A673 (cell line): ENCODE data around the gene TIA1. TPM values are rescaled to one million over a fixed set of nuclear protein-coding genes. Genes with fewer than 3 reads are reported as not detected.
"Not testable (repeated sequence)": the region's sequence is repeated elsewhere in the genome, so short reads cannot be mapped to it uniquely, and the experiment has no call there.

Source experiments
- BruUV-seq: library from RNA; stranded (reverse); fragments of 400-500 nt; replicated peaks from 2 replicates; lab custom pipeline; 2021; lab: Mats Ljungman, UMichigan
- CTCF ChIA-PET: fragments of 300-600 bp; sonication (Branson Sonifier 250); formaldehyde crosslinking; loops from one replicate; lab custom pipeline; 2022; ENCODE audit warnings: antibody characterized with exemption; lab: Charles Lee
- POLR2A ChIA-PET: fragments of 300-600 bp; sonication (Branson Sonifier 250); formaldehyde crosslinking; loops from one replicate; lab custom pipeline; 2022; ENCODE audit warnings: antibody characterized with exemption; ENCODE audit not compliant: low non-redundant PET; lab: Charles Lee
- DNase-seq: peaks from one replicate; pipeline ENCODE4 v3.0.0-alpha.2; 2015; ENCODE audit warnings: low spot score
- H3K27ac ChIP-seq: fragments of 200-600 bp; sonication (generic); 2 replicates; pipeline ENCODE4 v1.5.1; 2016; ENCODE audit warnings: mixed run types, low read depth, mild to moderate bottlenecking, mixed read lengths, antibody characterized with exemption, low read length; ENCODE audit not compliant: poor library complexity, severe bottlenecking
- H3K27me3 ChIP-seq: fragments of 200-600 bp; sonication (generic); replicated peaks from 2 replicates; pipeline ENCODE4 v1.6.1; 2017; ENCODE audit warnings: mixed run types, low read depth, mild to moderate bottlenecking, mixed read lengths, antibody characterized with exemption, low read length; ENCODE audit not compliant: insufficient read depth, poor library complexity
- H3K36me3 ChIP-seq: fragments of 200-600 bp; sonication (generic); 2 replicates; pipeline ENCODE4 v1.6.1; 2016; ENCODE audit warnings: mixed run types, mild to moderate bottlenecking, mixed read lengths, antibody characterized with exemption, low read length; ENCODE audit not compliant: insufficient read depth, poor library complexity, severe bottlenecking
- H3K4me1 ChIP-seq: fragments of 200-600 bp; sonication (generic); 2 replicates; pipeline ENCODE4 v1.6.1; 2017; ENCODE audit warnings: mixed run types, mild to moderate bottlenecking, mixed read lengths, antibody characterized with exemption, low read length; ENCODE audit not compliant: insufficient read depth, poor library complexity, severe bottlenecking
- H3K4me3 ChIP-seq: fragments of 200-600 bp; sonication (generic); 2 replicates; pipeline ENCODE4 v1.5.1; 2016; ENCODE audit warnings: low read depth, mixed run types, mild to moderate bottlenecking, mixed read lengths, low read length; ENCODE audit not compliant: poor library complexity, severe bottlenecking
- H3K9me3 ChIP-seq: fragments of 200-600 bp; sonication (generic); 2 replicates; pipeline ENCODE4 v1.6.1; 2016; ENCODE audit warnings: mixed run types, low read depth, mild to moderate bottlenecking, mixed read lengths, antibody characterized with exemption, low read length; ENCODE audit not compliant: poor library complexity, severe bottlenecking
- EZH2 ChIP-seq: fragments of 200-600 bp; sonication (generic); IDR thresholded peaks from 2 replicates; pipeline ENCODE4 v1.6.1; 2017; ENCODE audit warnings: borderline replicate concordance, low read depth, mild to moderate bottlenecking, mixed read lengths, antibody characterized with exemption, low read length; ENCODE audit not compliant: poor library complexity, severe bottlenecking
- intact Hi-C: fragments of 100-400 bp; cut with micrococcal nuclease; formaldehyde crosslinking; loops from one replicate; pipeline ENCODE4 v1.10.0; 2022; ENCODE audit not compliant: unreplicated experiment
- total RNA-seq: library from RNA; stranded (reverse); gene quantifications from 2 replicates; pipeline ENCODE4 v1.2.3, GENCODE V29; 2021
- TF ChIP-seq, protein P1 (sequence below): fragments of 300-800, 200-600 bp; sonication (generic); conservative IDR thresholded peaks from 2 replicates; pipeline ENCODE4 v1.5.1; 2017; ENCODE audit warnings: low read depth, mild to moderate bottlenecking, antibody characterized with exemption, low read length, moderate library complexity, mixed read lengths

Gene TIA1
- total RNA-seq, 1 experiment from 2014 or later = 197 TPM

GRCh38 chr2:70233926-70234325 is 14.5 kb downstream of the TIA1 start:
- no peak overlapping the region for H3K4me3 ChIP-seq
- H3K9me3 ChIP-seq = no peaks in the 10 kb centered on the region
- POLR2A ChIA-PET = no interaction called here
- H3K27ac ChIP-seq = no peak overlapping the region
- no peak for TF ChIP-seq EZH2
- TF ChIP-seq, protein P1, sequence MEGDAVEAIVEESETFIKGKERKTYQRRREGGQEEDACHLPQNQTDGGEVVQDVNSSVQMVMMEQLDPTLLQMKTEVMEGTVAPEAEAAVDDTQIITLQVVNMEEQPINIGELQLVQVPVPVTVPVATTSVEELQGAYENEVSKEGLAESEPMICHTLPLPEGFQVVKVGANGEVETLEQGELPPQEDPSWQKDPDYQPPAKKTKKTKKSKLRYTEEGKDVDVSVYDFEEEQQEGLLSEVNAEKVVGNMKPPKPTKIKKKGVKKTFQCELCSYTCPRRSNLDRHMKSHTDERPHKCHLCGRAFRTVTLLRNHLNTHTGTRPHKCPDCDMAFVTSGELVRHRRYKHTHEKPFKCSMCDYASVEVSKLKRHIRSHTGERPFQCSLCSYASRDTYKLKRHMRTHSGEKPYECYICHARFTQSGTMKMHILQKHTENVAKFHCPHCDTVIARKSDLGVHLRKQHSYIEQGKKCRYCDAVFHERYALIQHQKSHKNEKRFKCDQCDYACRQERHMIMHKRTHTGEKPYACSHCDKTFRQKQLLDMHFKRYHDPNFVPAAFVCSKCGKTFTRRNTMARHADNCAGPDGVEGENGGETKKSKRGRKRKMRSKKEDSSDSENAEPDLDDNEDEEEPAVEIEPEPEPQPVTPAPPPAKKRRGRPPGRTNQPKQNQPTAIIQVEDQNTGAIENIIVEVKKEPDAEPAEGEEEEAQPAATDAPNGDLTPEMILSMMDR = no peak
- H3K27me3 ChIP-seq = no peaks in the 10 kb centered on the region
- TSS peak; percentile 15 for BruUV-seq
- H3K4me1 ChIP-seq = no peaks in the 10 kb centered on the region
- peaks cover 66% of the 10 kb centered on the region for H3K36me3 ChIP-seq
- CTCF ChIA-PET = no interaction called here
- no peak for DNase-seq
- intact Hi-C loops = no loop called here

DNA sequence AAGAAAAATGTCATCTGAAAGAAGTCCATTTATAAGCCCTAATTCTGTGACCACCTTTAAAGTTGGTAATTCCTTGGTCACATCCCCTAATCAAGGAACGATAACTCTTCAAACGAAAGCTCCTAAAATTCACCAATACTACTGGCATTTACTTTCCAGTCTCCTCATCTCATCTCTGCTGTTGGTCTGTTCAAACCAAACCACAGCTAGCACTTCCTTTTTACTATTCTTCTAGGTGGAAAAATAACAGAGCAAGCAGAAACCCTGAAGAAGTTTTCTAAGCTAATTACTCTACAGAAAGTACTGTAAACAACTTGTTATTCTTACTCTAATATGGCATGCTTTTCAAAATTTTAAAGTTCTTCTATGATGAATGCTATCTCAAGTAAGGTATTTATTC is 21.6 kb downstream of the TIA1 start:
- Histone ChIP-seq H3K27me3 (no peaks in the 10 kb centered on the region), H3K36me3 (peaks cover 97% of the 10 kb centered on the region), H3K4me3 (no peak overlapping the region), H3K27ac (no peak overlapping the region), H3K9me3 (no peaks in the 10 kb centered on the region), H3K4me1 (no peaks in the 10 kb centered on the region)
- ChIA-PET POLR2A (no interaction called here), CTCF (no interaction called here)
- no TSS peak for BruUV-seq
- TF ChIP-seq EZH2 = no peak
- DNase-seq = no peak
- intact Hi-C loops = no loop called here

DNA sequence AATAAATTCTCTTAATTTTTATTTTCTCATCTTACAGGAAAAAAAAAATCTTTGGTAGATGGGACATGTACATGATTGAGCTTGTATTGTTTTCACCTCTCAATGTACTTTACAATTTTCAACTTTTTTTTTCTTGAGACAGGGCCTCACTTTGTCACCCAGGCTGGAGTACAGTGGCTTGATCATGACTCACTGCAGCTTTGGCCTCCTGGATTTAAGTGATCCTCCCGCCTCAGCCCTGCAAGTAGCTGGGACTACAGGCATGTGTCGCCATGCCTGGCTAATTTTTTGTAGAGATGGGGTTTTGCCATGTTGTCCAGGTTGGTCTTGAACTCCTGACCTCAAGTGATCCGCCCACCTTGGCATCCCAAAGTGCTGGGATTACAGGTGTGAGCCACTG is 25.1 kb downstream of the TIA1 start:
- intact Hi-C loops, DNase-seq, H3K27ac ChIP-seq, H3K27me3 ChIP-seq, H3K4me3 ChIP-seq, CTCF ChIA-PET, BruUV-seq, H3K9me3 ChIP-seq, POLR2A ChIA-PET, H3K4me1 ChIP-seq: not testable (repeated sequence)
- H3K36me3 ChIP-seq = peaks cover 97% of the 10 kb centered on the region

DNA sequence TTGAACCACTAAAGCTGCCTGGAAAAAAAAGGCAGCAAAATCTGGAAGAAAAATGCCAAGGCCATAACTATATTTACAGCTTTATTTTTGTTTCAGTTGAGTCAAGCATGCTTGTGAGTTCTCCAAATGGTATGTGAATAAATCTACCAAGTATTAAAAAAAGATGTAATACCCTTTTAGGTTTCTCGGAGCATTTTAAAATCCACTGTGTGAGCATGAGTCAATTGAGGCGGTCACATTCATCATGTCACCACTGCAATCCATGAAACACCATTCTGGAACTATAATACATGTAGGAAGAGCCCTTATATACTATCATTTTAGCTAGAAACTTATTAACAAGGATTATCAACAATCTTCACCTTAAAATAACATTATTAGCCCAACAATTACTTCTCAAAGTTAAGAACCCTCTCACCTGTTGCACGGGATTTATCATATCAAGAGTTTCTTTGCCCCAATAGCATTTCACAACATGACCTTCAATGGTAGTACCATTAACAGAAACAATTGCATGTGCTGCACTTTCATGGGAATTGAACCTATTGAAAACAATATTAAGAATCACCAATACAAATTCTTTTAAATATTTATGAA is 33.4 kb downstream of the TIA1 start:
- no peak for DNase-seq
- POLR2A ChIA-PET = no interaction called here
- TF ChIP-seq, protein P1 = no peak
- TF ChIP-seq EZH2 = no peak
- H3K4me1 ChIP-seq = peaks cover 7% of the 10 kb centered on the region
- H3K4me3 ChIP-seq = no peak overlapping the region
- H3K9me3 ChIP-seq = no peaks in the 10 kb centered on the region
- intact Hi-C loops = no loop called here
- no peak overlapping the region for H3K27ac ChIP-seq
- BruUV-seq = no TSS peak
- no peaks in the 10 kb centered on the region for H3K27me3 ChIP-seq
- CTCF ChIA-PET = no interaction called here
- peaks cover 83% of the 10 kb centered on the region for H3K36me3 ChIP-seq
